Neural cell (in vitro differentiated cells): ENCODE measurements around the gene HENMT1. TPM values are rescaled to one million over a fixed set of nuclear protein-coding genes. Genes with fewer than 3 reads are reported as not detected.
"Not testable (repeated sequence)": the region's sequence is repeated elsewhere in the genome, so short reads cannot be mapped to it uniquely, and the experiment has no call there.

ENCODE experiments used
- H2AFZ ChIP-seq: fragments of 200-600, 300-800 bp; sonication (generic), shearing (Covaris generic); 2 replicates; pipeline ENCODE4 v1.6.0; 2014; ENCODE audit warnings: low read depth, mild to moderate bottlenecking, antibody characterized with exemption, low read length, moderate library complexity
- H3F3A ChIP-seq: fragments of 200-600 bp; shearing (Covaris generic); 2 replicates; pipeline ENCODE4 v1.6.1; 2016; ENCODE audit warnings: mild to moderate bottlenecking, moderate library complexity, mixed read lengths, antibody characterized with exemption, low read length; ENCODE audit not compliant: insufficient read depth, poor library complexity, severe bottlenecking
- H3K27ac ChIP-seq: fragments of 200-600, 300-800 bp; sonication (generic), shearing (Covaris generic); 2 replicates; pipeline ENCODE4 v1.5.1; 2014; ENCODE audit warnings: mild to moderate bottlenecking, low read length, moderate library complexity
- H3K27me3 ChIP-seq: fragments of 300-800, 200-600 bp; sonication (generic), shearing (Covaris generic); 2 replicates; pipeline ENCODE4 v1.6.0; 2014; ENCODE audit warnings: mild to moderate bottlenecking, low read depth, low read length, moderate library complexity; ENCODE audit not compliant: insufficient read depth
- H3K36me3 ChIP-seq: fragments of 300-800, 200-600 bp; sonication (generic), shearing (Covaris generic); 2 replicates; pipeline ENCODE4 v1.5.1; 2014; ENCODE audit warnings: mild to moderate bottlenecking, antibody characterized with exemption, low read length, moderate library complexity; ENCODE audit not compliant: insufficient read depth
- H3K4me2 ChIP-seq: fragments of 300-800, 200-600 bp; sonication (generic), shearing (Covaris generic); 2 replicates; pipeline ENCODE4 v1.6.0; 2014; ENCODE audit warnings: mild to moderate bottlenecking, low read length
- H3K4me3 ChIP-seq: fragments of 300-800, 200-600 bp; sonication (generic), shearing (Covaris generic); 2 replicates; pipeline ENCODE4 v1.5.1; 2014; ENCODE audit warnings: mild to moderate bottlenecking, low read length, moderate library complexity
- H3K79me2 ChIP-seq: fragments of 200-600 bp; shearing (Covaris generic); replicated peaks from 2 replicates; pipeline ENCODE4 v1.6.0; 2014; ENCODE audit warnings: mild to moderate bottlenecking, low read length, moderate library complexity; ENCODE audit not compliant: insufficient read depth
- H3K9ac ChIP-seq: fragments of 300-800, 200-600 bp; sonication (generic), shearing (Covaris generic); 2 replicates; pipeline ENCODE4 v1.6.1; 2016; ENCODE audit warnings: mild to moderate bottlenecking, low read length, mixed read lengths
- H3K9me2 ChIP-seq: fragments of 200-600 bp; shearing (Covaris generic); 2 replicates; pipeline ENCODE4 v1.6.1; 2016; ENCODE audit warnings: mild to moderate bottlenecking, low read length, mixed read lengths; ENCODE audit not compliant: insufficient read depth
- H3K9me3 ChIP-seq: fragments of 200-600, 300-800 bp; sonication (generic), shearing (Covaris generic); 2 replicates; pipeline ENCODE4 v1.6.1; 2016; ENCODE audit warnings: mild to moderate bottlenecking, mixed run types, low read length, moderate library complexity, mixed read lengths
- H4K20me1 ChIP-seq: fragments of 200-600 bp; shearing (Covaris generic); 2 replicates; pipeline ENCODE4 v1.6.1; 2016; ENCODE audit warnings: mild to moderate bottlenecking, mixed run types; ENCODE audit not compliant: insufficient read depth
- CTCF ChIP-seq: fragments of 450-650 bp; IDR thresholded peaks from 2 replicates; pipeline ENCODE4 v1.5.1; 2014; ENCODE audit warnings: antibody characterized with exemption, mild to moderate bottlenecking, moderate library complexity; ENCODE audit not compliant: poor library complexity, severe bottlenecking
- EP300 ChIP-seq: fragments of 450-650 bp; conservative IDR thresholded peaks from 2 replicates; pipeline ENCODE4 v1.6.1; 2014; ENCODE audit warnings: antibody characterized with exemption, mild to moderate bottlenecking, moderate library complexity; ENCODE audit not compliant: poor library complexity, severe bottlenecking
- EZH2 ChIP-seq: fragments of 200-600, 300-800 bp; shearing (Covaris generic), sonication (generic); IDR thresholded peaks from 2 replicates; pipeline ENCODE4 v1.6.1; 2014; ENCODE audit warnings: antibody characterized with exemption, low read length, borderline replicate concordance, mild to moderate bottlenecking; ENCODE audit not compliant: insufficient read depth, poor library complexity, severe bottlenecking
- MXI1 ChIP-seq: fragments of 450-650 bp; conservative IDR thresholded peaks from 2 replicates; pipeline ENCODE4 v1.6.1; 2014; ENCODE audit warnings: antibody characterized with exemption, mild to moderate bottlenecking; ENCODE audit not compliant: poor library complexity, severe bottlenecking
- POLR2AphosphoS5 ChIP-seq: IDR thresholded peaks from 2 replicates; pipeline ENCODE4 v1.6.1; 2012
- RAD21 ChIP-seq: fragments of 450-650 bp; conservative IDR thresholded peaks from 2 replicates; pipeline ENCODE4 v1.6.1; 2014; ENCODE audit warnings: antibody characterized with exemption, mild to moderate bottlenecking, moderate library complexity
- SMC3 ChIP-seq: fragments of 450-650 bp; conservative IDR thresholded peaks from 2 replicates; pipeline ENCODE4 v1.6.1; 2014; ENCODE audit warnings: antibody characterized with exemption, mild to moderate bottlenecking, moderate library complexity; ENCODE audit not compliant: poor library complexity
- TAF1 ChIP-seq: IDR thresholded peaks from 2 replicates; pipeline ENCODE4 v1.6.1; 2012; ENCODE audit warnings: low read depth
- polyA plus RNA-seq: library from polyadenylated mRNA; depleted of rRNA; stranded (reverse); fragments of >200 nt; gene quantifications from 2 replicates; pipeline ENCODE4 v1.2.3, GENCODE V29; 2014
- TF ChIP-seq, protein P1 (sequence below): IDR thresholded peaks from 2 replicates; pipeline ENCODE4 v1.6.1; 2012; ENCODE audit warnings: borderline replicate concordance

HENMT1 gene
- polyA plus RNA-seq, 1 donor from 2014 or later: 4.1 TPM

- H3K9me2 ChIP-seq: no peaks in the 10 kb centered on the region
- H3K27ac ChIP-seq: no peak overlapping the region
- H3F3A ChIP-seq: no peaks in the 10 kb centered on the region
- H3K9me3 ChIP-seq: no peaks in the 10 kb centered on the region
- H3K36me3 ChIP-seq: no peaks in the 10 kb centered on the region
- H3K9ac ChIP-seq: no peak overlapping the region
- H3K4me2 ChIP-seq: no peak overlapping the region
- no peaks in the 10 kb centered on the region for H3K79me2 ChIP-seq
- H4K20me1 ChIP-seq: no peaks in the 10 kb centered on the region
- H3K27me3 ChIP-seq: no peaks in the 10 kb centered on the region
- H3K4me3 ChIP-seq: no peak overlapping the region
- TF ChIP-seq RAD21 (no peak), MXI1 (no peak), CTCF (no peak), TAF1 (no peak), SMC3 (no peak), POLR2AphosphoS5 (no peak), EP300 (no peak)
- H2AFZ ChIP-seq: no peak overlapping the region
Observed at GRCh38 chr1:108670131-108670773, 9.4 kb upstream of the HENMT1 start.

GRCh38 chr1:108669679-108670078, 8.8 kb upstream of the HENMT1 start:
- Histone ChIP-seq H3K4me2 (no peak overlapping the region), H2AFZ (no peak overlapping the region), H3K9me2 (no peaks in the 10 kb centered on the region), H3K36me3 (no peaks in the 10 kb centered on the region), H3K9ac (no peak overlapping the region), H3K27ac (no peak overlapping the region), H3K4me3 (no peak overlapping the region), H3K27me3 (no peaks in the 10 kb centered on the region), H3K9me3 (no peaks in the 10 kb centered on the region), H4K20me1 (no peaks in the 10 kb centered on the region), H3F3A (no peaks in the 10 kb centered on the region), H3K79me2 (no peaks in the 10 kb centered on the region)
- no peak for TF ChIP-seq TAF1
- TF ChIP-seq SMC3: no peak
- no peak for TF ChIP-seq EZH2

DNA sequence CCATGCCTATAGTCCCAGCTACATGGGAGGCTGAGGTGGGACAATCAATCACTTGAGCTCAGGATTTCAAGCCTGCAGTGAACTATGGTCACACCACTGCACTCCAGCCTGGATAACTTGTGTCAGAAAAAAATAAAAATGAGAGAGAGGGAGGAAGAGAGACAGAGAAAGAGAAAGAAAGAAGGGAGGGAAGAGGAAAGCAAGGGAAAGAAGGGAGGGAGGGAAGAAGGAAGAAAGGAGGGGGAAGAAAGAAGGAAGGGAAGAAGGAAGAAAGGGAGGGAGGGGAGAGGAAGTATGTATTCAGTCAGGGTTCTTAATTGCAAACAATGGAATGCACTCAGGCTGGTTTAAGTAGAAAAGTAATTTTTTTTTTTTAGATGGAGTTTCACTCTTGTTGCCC, 7.9 kb upstream of the HENMT1 start:
- Histone ChIP-seq H3K27me3 (no peaks in the 10 kb centered on the region), H3K9me2 (no peaks in the 10 kb centered on the region), H2AFZ (no peak overlapping the region), H3K4me3 (no peak overlapping the region), H3K27ac (no peak overlapping the region), H3K4me2 (no peak overlapping the region), H3F3A (no peaks in the 10 kb centered on the region), H3K9ac (no peak overlapping the region), H3K9me3 (no peaks in the 10 kb centered on the region), H3K79me2 (no peaks in the 10 kb centered on the region), H4K20me1 (no peaks in the 10 kb centered on the region), H3K36me3 (no peaks in the 10 kb centered on the region)
- TF ChIP-seq, protein P1, sequence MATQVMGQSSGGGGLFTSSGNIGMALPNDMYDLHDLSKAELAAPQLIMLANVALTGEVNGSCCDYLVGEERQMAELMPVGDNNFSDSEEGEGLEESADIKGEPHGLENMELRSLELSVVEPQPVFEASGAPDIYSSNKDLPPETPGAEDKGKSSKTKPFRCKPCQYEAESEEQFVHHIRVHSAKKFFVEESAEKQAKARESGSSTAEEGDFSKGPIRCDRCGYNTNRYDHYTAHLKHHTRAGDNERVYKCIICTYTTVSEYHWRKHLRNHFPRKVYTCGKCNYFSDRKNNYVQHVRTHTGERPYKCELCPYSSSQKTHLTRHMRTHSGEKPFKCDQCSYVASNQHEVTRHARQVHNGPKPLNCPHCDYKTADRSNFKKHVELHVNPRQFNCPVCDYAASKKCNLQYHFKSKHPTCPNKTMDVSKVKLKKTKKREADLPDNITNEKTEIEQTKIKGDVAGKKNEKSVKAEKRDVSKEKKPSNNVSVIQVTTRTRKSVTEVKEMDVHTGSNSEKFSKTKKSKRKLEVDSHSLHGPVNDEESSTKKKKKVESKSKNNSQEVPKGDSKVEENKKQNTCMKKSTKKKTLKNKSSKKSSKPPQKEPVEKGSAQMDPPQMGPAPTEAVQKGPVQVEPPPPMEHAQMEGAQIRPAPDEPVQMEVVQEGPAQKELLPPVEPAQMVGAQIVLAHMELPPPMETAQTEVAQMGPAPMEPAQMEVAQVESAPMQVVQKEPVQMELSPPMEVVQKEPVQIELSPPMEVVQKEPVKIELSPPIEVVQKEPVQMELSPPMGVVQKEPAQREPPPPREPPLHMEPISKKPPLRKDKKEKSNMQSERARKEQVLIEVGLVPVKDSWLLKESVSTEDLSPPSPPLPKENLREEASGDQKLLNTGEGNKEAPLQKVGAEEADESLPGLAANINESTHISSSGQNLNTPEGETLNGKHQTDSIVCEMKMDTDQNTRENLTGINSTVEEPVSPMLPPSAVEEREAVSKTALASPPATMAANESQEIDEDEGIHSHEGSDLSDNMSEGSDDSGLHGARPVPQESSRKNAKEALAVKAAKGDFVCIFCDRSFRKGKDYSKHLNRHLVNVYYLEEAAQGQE: no peak
- no peak for TF ChIP-seq EZH2
- no peak for TF ChIP-seq MXI1
- TF ChIP-seq SMC3: no peak
- no peak for TF ChIP-seq RAD21

- not testable (repeated sequence) for H2AFZ ChIP-seq, H3K4me3 ChIP-seq, H3K9me3 ChIP-seq, H3K9ac ChIP-seq, H3K36me3 ChIP-seq, H3F3A ChIP-seq, H4K20me1 ChIP-seq, H3K27me3 ChIP-seq, H3K4me2 ChIP-seq, H3K27ac ChIP-seq, H3K79me2 ChIP-seq, H3K9me2 ChIP-seq
Observed at GRCh38 chr1:108667422-108667821, 6.5 kb upstream of the HENMT1 start.
